Measurements from ENCODE around the gene CLK2. TPM values are rescaled to one million over a fixed set of nuclear protein-coding genes. Genes with fewer than 3 reads are reported as not detected.
"Not testable (repeated sequence)": the region's sequence is repeated elsewhere in the genome, so short reads cannot be mapped to it uniquely, and the experiment has no call there.

The CLK2 gene
- total and polyA plus RNA-seq, 2 experiments from 2014 or later: 27.2 to 54.6 TPM

- TF ChIP-seq ZNF462 (CRISPR knock-in tag; IDR thresholded peaks at IDR 0.05) (no peak), REST (IDR thresholded peaks at IDR 0.05; ENCODE audit: unreplicated experiment) (no peak), EZH2phosphoT487 (IDR thresholded peaks at IDR 0.05; ENCODE audit: unreplicated experiment) (no peak), ZNF114 (CRISPR knock-in tag; IDR thresholded peaks at IDR 0.05) (no peak), POLR2AphosphoS5 (IDR thresholded peaks at IDR 0.05; ENCODE audit: low read depth) (no peak), JUNB (IDR thresholded peaks at IDR 0.05; ENCODE audit: unreplicated experiment) (no peak), STAT1 (IDR thresholded peaks at IDR 0.05; ENCODE audit: unreplicated experiment) (no peak), ETS1 (IDR thresholded peaks at IDR 0.05) (no peak), CREB1 (CRISPR knock-in tag; IDR thresholded peaks at IDR 0.05; ENCODE audit: low read depth) (no peak)
Observed at GRCh38 chr1:155236451-155236850, 36.9 kb downstream of the CLK2 start (continued).

GRCh38 chr1:155235375-155235774, 37.9 kb downstream of the CLK2 start:
- not testable (repeated sequence) for H3K36me3 ChIP-seq (ENCODE audit: insufficient read depth); DNase-seq (ENCODE audit: low spot score); H3K9me3 Mint-ChIP-seq; H3F3A ChIP-seq (replicated peaks; ENCODE audit: low read depth); H3K4me1 Mint-ChIP-seq; H4K20me1 ChIP-seq (replicated peaks; ENCODE audit: insufficient read depth); H3K27me3 ChIP-seq (ENCODE audit: insufficient read depth); H2AFZ ChIP-seq; H3K27ac Mint-ChIP-seq; ATAC-seq; H3K4me2 ChIP-seq; H3K27me3 Mint-ChIP-seq (ENCODE audit: insufficient read depth, low read depth, poor library complexity); H3K4me1 ChIP-seq (ENCODE audit: insufficient read depth); H3K27ac ChIP-seq (ENCODE audit: low read depth); H3K9me2 ChIP-seq (ENCODE audit: insufficient read depth); H3K79me2 ChIP-seq (replicated peaks; ENCODE audit: insufficient read depth); H3K4me3 ChIP-seq; H3K4me3 Mint-ChIP-seq
- peaks cover 11% of the 10 kb centered on the region; the same call in 2 of the 3 replicates for H3K36me3 Mint-ChIP-seq (ENCODE audit: low read depth)

- not testable (repeated sequence) for H4K20me1 ChIP-seq (replicated peaks; ENCODE audit: insufficient read depth); DNase-seq (ENCODE audit: low spot score); H3K27me3 ChIP-seq (ENCODE audit: insufficient read depth); H3K4me1 Mint-ChIP-seq; H3K4me3 Mint-ChIP-seq; H3K36me3 ChIP-seq (ENCODE audit: insufficient read depth); H3F3A ChIP-seq (replicated peaks; ENCODE audit: low read depth); H3K79me2 ChIP-seq (replicated peaks; ENCODE audit: insufficient read depth); H3K27ac Mint-ChIP-seq; H2AFZ ChIP-seq; H3K4me1 ChIP-seq (ENCODE audit: insufficient read depth); H3K9me3 Mint-ChIP-seq; H3K9me2 ChIP-seq (ENCODE audit: insufficient read depth); H3K4me2 ChIP-seq; H3K4me3 ChIP-seq; H3K27ac ChIP-seq (ENCODE audit: low read depth)
- peak; percentile 62 for ATAC-seq
- Mint-ChIP-seq H3K36me3 (ENCODE audit: low read depth) (peaks cover 11% of the 10 kb centered on the region; the same call in 2 of the 3 replicates), H3K27me3 (ENCODE audit: insufficient read depth, low read depth, poor library complexity) (peaks cover 12% of the 10 kb centered on the region)
Observed at GRCh38 chr1:155233502-155233901, 39.8 kb downstream of the CLK2 start.
